Stimulated activated naive CD8-positive, alpha-beta T cell treated with anti-CD3 and anti-CD28 coated beads, Interleukin-15, amount 100 ng/mL, for 72 hours (primary cell): ENCODE data around the gene WASF1.
A peak's percentile ranks its signal among the peaks of the same experiment; 100 is the strongest.

ENCODE experiments used
- ATAC-seq: fragments of 150-1000 bp; cut with Tn5 transposase; 2 replicates; pipeline ENCODE4 v1.10.0; 2021; ENCODE audit warnings: mild to moderate bottlenecking, moderate library complexity
- DNase-seq, 2 donors: peaks; one replicate each; pipeline ENCODE4 v3.0.0; 2021 to 2022
- H3K27ac Mint-ChIP-seq, 2 donors: one replicate each; pipeline ENCODE4 v1.8.0; 2022; ENCODE audit warnings: mild to moderate bottlenecking in 2 of 2, mixed read lengths in 2 of 2, moderate library complexity in 2 of 2
- H3K27me3 Mint-ChIP-seq: one replicate; pipeline ENCODE4 v1.8.0; 2022; ENCODE audit warnings: mixed read lengths
- H3K4me1 Mint-ChIP-seq: one replicate; pipeline ENCODE4 v1.8.0; 2022; ENCODE audit warnings: mild to moderate bottlenecking, mixed read lengths
- H3K4me3 Mint-ChIP-seq, 2 donors: one replicate each; pipeline ENCODE4 v1.8.0; 2022; ENCODE audit warnings: mild to moderate bottlenecking in 2 of 2, mixed read lengths in 2 of 2, moderate library complexity in 1 of 2
- H3K9me3 Mint-ChIP-seq, 2 donors: one replicate each; pipeline ENCODE4 v1.8.0; 2022; ENCODE audit warnings: mixed read lengths in 2 of 2

WASF1 gene

GRCh38 chr6:110183292-110183885 lies 3.9 kb upstream of the WASF1 start:
- Mint-ChIP-seq H3K9me3 (no peaks in the 10 kb centered on the region), H3K27me3 (no peaks in the 10 kb centered on the region), H3K4me3 (no peak overlapping the region), H3K27ac (no peak overlapping the region), H3K4me1 (peaks cover 13% of the 10 kb centered on the region)
- no peak for DNase-seq
- ATAC-seq, result no peak

GRCh38 chr6:110181131-110182030 lies 1.9 kb upstream of the WASF1 start:
- Mint-ChIP-seq H3K27me3 (no peaks in the 10 kb centered on the region), H3K27ac (no peak overlapping the region), H3K4me1 (peaks cover 13% of the 10 kb centered on the region), H3K4me3 (no peak overlapping the region), H3K9me3 (no peaks in the 10 kb centered on the region)
- DNase-seq (peak in 1 of 2 donors; percentile 11), ATAC-seq (no peak)

GRCh38 chr6:110180228-110181008 lies 948 bp upstream of the WASF1 start, which contains the start of gene CDC40:
TSS of gene CDC40 (plus strand) at chr6:110180427. CDS start at chr6:110180445, 18 bp downstream.
- no peaks in the 10 kb centered on the region for H3K9me3 Mint-ChIP-seq
- no peak within 1 kb of the TSS for H3K27ac Mint-ChIP-seq
- no peaks in the 10 kb centered on the region for H3K27me3 Mint-ChIP-seq
- peak; percentile 51 to 63 for DNase-seq
- peak; percentile 50 for ATAC-seq
- H3K4me1 Mint-ChIP-seq, result peaks cover 3% of the 10 kb centered on the region
- no peak within 1 kb of the TSS for H3K4me3 Mint-ChIP-seq

GRCh38 chr6:110178626-110179405 lies 654 bp downstream of the WASF1 start:
- no peak overlapping the region for H3K27ac Mint-ChIP-seq
- no peaks in the 10 kb centered on the region for H3K9me3 Mint-ChIP-seq
- peak; percentile 65 to 70 for DNase-seq
- peak; percentile 77 for ATAC-seq
- no peaks in the 10 kb centered on the region for H3K27me3 Mint-ChIP-seq
- H3K4me3 Mint-ChIP-seq, result peak overlapping the region; percentile 62 to 76
- H3K4me1 Mint-ChIP-seq, result no peaks in the 10 kb centered on the region

GRCh38 chr6:110173506-110174132 lies 5.9 kb downstream of the WASF1 start:
- DNase-seq, result no peak

GRCh38 chr6:110170081-110170480 lies 9.4 kb downstream of the WASF1 start:
- DNase-seq, result no peak
- ATAC-seq, result no peak
- Mint-ChIP-seq H3K4me3 (no peak overlapping the region), H3K4me1 (no peaks in the 10 kb centered on the region), H3K27me3 (no peaks in the 10 kb centered on the region), H3K9me3 (no peaks in the 10 kb centered on the region), H3K27ac (no peak overlapping the region)

More at GRCh38 chr6:110173506-110174132, 5.9 kb downstream of the WASF1 start:
- H3K27ac Mint-ChIP-seq, result no peak overlapping the region
- ATAC-seq, result no peak
- no peaks in the 10 kb centered on the region for H3K9me3 Mint-ChIP-seq
- H3K4me3 Mint-ChIP-seq, result no peak overlapping the region
- no peaks in the 10 kb centered on the region for H3K27me3 Mint-ChIP-seq
- no peaks in the 10 kb centered on the region for H3K4me1 Mint-ChIP-seq

GRCh38 chr6:110158479-110158878 lies 21.0 kb downstream of the WASF1 start:
- ATAC-seq, result no peak
- no peak for DNase-seq
- H3K27ac Mint-ChIP-seq, result peak overlapping the region in 1 of 2 donors; percentile 65
- H3K4me1 Mint-ChIP-seq, result no peaks in the 10 kb centered on the region
- H3K9me3 Mint-ChIP-seq, result peaks cover 0 to 5% of the 10 kb centered on the region in 2 donors
- H3K4me3 Mint-ChIP-seq, result no peak overlapping the region
- no peaks in the 10 kb centered on the region for H3K27me3 Mint-ChIP-seq

GRCh38 chr6:110147870-110148269 lies 31.6 kb downstream of the WASF1 start:
- Mint-ChIP-seq H3K9me3 (no peaks in the 10 kb centered on the region), H3K27me3 (no peaks in the 10 kb centered on the region), H3K4me1 (no peaks in the 10 kb centered on the region), H3K27ac (no peak overlapping the region), H3K4me3 (no peak overlapping the region)
- DNase-seq (no peak), ATAC-seq (no peak)

GRCh38 chr6:110140650-110141049 lies 38.8 kb downstream of the WASF1 start:
- H3K4me3 Mint-ChIP-seq, result no peak overlapping the region
- ATAC-seq (no peak), DNase-seq (no peak)

GRCh38 chr6:110139052-110139451 lies 40.4 kb downstream of the WASF1 start:
- ATAC-seq (no peak), DNase-seq (no peak)
- Mint-ChIP-seq H3K4me3 (no peak overlapping the region), H3K27me3 (no peaks in the 10 kb centered on the region), H3K9me3 (peaks cover 4 to 8% of the 10 kb centered on the region in 2 donors), H3K27ac (no peak overlapping the region), H3K4me1 (no peaks in the 10 kb centered on the region)

More at GRCh38 chr6:110140650-110141049, 38.8 kb downstream of the WASF1 start:
- Mint-ChIP-seq H3K27me3 (no peaks in the 10 kb centered on the region), H3K9me3 (peaks cover 0 to 8% of the 10 kb centered on the region in 2 donors), H3K27ac (no peak overlapping the region), H3K4me1 (no peaks in the 10 kb centered on the region)

- no peaks in the 10 kb centered on the region for H3K27me3 Mint-ChIP-seq
- no peak overlapping the region for H3K4me3 Mint-ChIP-seq
- no peaks in the 10 kb centered on the region for H3K4me1 Mint-ChIP-seq
- H3K27ac Mint-ChIP-seq, result no peak overlapping the region
- no peak for ATAC-seq
- DNase-seq, result no peak
- H3K9me3 Mint-ChIP-seq, result peaks cover 4 to 12% of the 10 kb centered on the region in 2 donors
These were observed 41.3 kb downstream of the WASF1 start for GRCh38 chr6:110137924-110138887.

- Mint-ChIP-seq H3K4me1 (no peaks in the 10 kb centered on the region), H3K27ac (no peak overlapping the region), H3K27me3 (no peaks in the 10 kb centered on the region), H3K4me3 (no peak overlapping the region), H3K9me3 (peaks cover 8 to 14% of the 10 kb centered on the region in 2 donors)
- ATAC-seq (no peak), DNase-seq (no peak)
These were observed 49.1 kb downstream of the WASF1 start for GRCh38 chr6:110130362-110130761.

- no peak for DNase-seq
- Mint-ChIP-seq H3K4me1 (no peaks in the 10 kb centered on the region), H3K27ac (no peak overlapping the region), H3K4me3 (no peak overlapping the region), H3K27me3 (no peaks in the 10 kb centered on the region), H3K9me3 (peaks cover 4 to 12% of the 10 kb centered on the region in 2 donors)
- ATAC-seq, result no peak
These were observed 51.1 kb downstream of the WASF1 start for GRCh38 chr6:110128418-110128817.

GRCh38 chr6:110125361-110125760 lies 54.1 kb downstream of the WASF1 start:
- Mint-ChIP-seq H3K27me3 (no peaks in the 10 kb centered on the region), H3K4me3 (no peak overlapping the region), H3K4me1 (no peaks in the 10 kb centered on the region), H3K9me3 (peaks cover 0 to under 1% of the 10 kb centered on the region in 2 donors), H3K27ac (no peak overlapping the region)
- ATAC-seq (no peak), DNase-seq (no peak)
